OCI-LY3 (cell line): ENCODE results near the gene CARD11.
A peak's percentile ranks its signal among the peaks of the same experiment; 100 is the strongest.

Source experiments
- H2AFZ ChIP-seq: fragments of 200-600, 300-600 bp; shearing (Covaris generic); 2 replicates; pipeline ENCODE4 v1.6.0; 2014; ENCODE audit warnings: antibody characterized with exemption, low read depth, low read length
- H3K27ac ChIP-seq: fragments of 200-600, 300-600 bp; sonication (generic); 2 replicates; pipeline ENCODE4 v1.5.1; 2014; ENCODE audit warnings: mild to moderate bottlenecking, low read length, moderate library complexity, mixed read lengths
- H3K27me3 ChIP-seq: fragments of 200-600, 300-600 bp; sonication (generic); 2 replicates; pipeline ENCODE4 v1.6.1; 2014; ENCODE audit warnings: low read depth, low read length, mixed read lengths
- H3K36me3 ChIP-seq: fragments of 200-600, 300-600 bp; sonication (generic); replicated peaks from 2 replicates; pipeline ENCODE3; 2014; ENCODE audit warnings: low read depth, low read length, mixed read lengths
- H3K4me1 ChIP-seq: fragments of 300-600, 200-600 bp; sonication (generic); 2 replicates; pipeline ENCODE4 v1.6.1; 2014; ENCODE audit warnings: low read length, mixed read lengths
- H3K4me2 ChIP-seq: fragments of 200-600, 300-600 bp; sonication (generic); 2 replicates; pipeline ENCODE4 v1.6.1; 2014; ENCODE audit warnings: low read length, mixed read lengths
- H3K4me3 ChIP-seq: fragments of 300-600, 200-600 bp; sonication (generic); 2 replicates; pipeline ENCODE4 v1.5.1; 2014; ENCODE audit warnings: antibody characterized with exemption, mild to moderate bottlenecking, low read length, moderate library complexity
- H3K79me2 ChIP-seq: fragments of 300-600, 200-600 bp; shearing (Covaris generic); 2 replicates; pipeline ENCODE4 v1.6.1; 2014; ENCODE audit warnings: mild to moderate bottlenecking, low read length, mixed read lengths
- H3K9ac ChIP-seq: fragments of 300-600, 200-600 bp; shearing (Covaris generic); 2 replicates; pipeline ENCODE4 v1.6.0; 2014; ENCODE audit warnings: mild to moderate bottlenecking, low read length, moderate library complexity
- H3K9me3 ChIP-seq: fragments of 200-600, 300-600 bp; shearing (Covaris generic); 2 replicates; pipeline ENCODE4 v1.6.1; 2014; ENCODE audit warnings: low read length, mixed read lengths; ENCODE audit not compliant: insufficient read depth
- H4K20me1 ChIP-seq: fragments of 200-600, 300-600 bp; sonication (generic); 2 replicates; pipeline ENCODE4 v1.6.1; 2016; ENCODE audit warnings: low read length, mixed read lengths; ENCODE audit not compliant: insufficient read depth
- CTCF ChIP-seq: fragments of 200-600, 300-600 bp; sonication (generic); IDR thresholded peaks from 2 replicates; pipeline ENCODE4 v1.5.1; 2014; ENCODE audit warnings: antibody characterized with exemption, low read length, low read depth
- EZH2phosphoT487 ChIP-seq: fragments of 200-600 bp; shearing (Covaris generic); IDR thresholded peaks from 2 replicates; pipeline ENCODE4 v1.6.1; 2018; ENCODE audit warnings: antibody characterized with exemption, mixed run types, low read depth

Gene CARD11

GRCh38 chr7:2893411-2893861 is 150.2 kb downstream of the CARD11 start:
- H3K4me1 ChIP-seq: peaks cover 26% of the 10 kb centered on the region
- peak overlapping the region; percentile 56; the same call in 1 of the 2 replicates for H3K9ac ChIP-seq
- H3K36me3 ChIP-seq: no peaks in the 10 kb centered on the region
- TF ChIP-seq EZH2phosphoT487 (no peak), CTCF (no peak)
- 0 out of 2 replicates have a peak overlapping the region, but pooled peaks have one; percentile 50 for H3K27ac ChIP-seq
- no peaks in the 10 kb centered on the region for H3K79me2 ChIP-seq
- H3K27me3 ChIP-seq: no peaks in the 10 kb centered on the region
- peak overlapping the region; percentile 64 for H2AFZ ChIP-seq
- no peaks in the 10 kb centered on the region for H4K20me1 ChIP-seq
- H3K4me3 ChIP-seq: peak overlapping the region; percentile 71
- no peaks in the 10 kb centered on the region; the same call in 1 of the 2 replicates for H3K9me3 ChIP-seq
- peak overlapping the region; percentile 84 for H3K4me2 ChIP-seq

- Histone ChIP-seq H3K27me3 (no peaks in the 10 kb centered on the region), H3K4me2 (peak overlapping the region; percentile 84), H3K9me3 (no peaks in the 10 kb centered on the region), H3K4me3 (peak overlapping the region; percentile 39), H4K20me1 (no peaks in the 10 kb centered on the region), H3K9ac (no peak overlapping the region), H3K4me1 (peaks cover 26% of the 10 kb centered on the region), H2AFZ (peak overlapping the region; percentile 81; the same call in 1 of the 2 replicates), H3K79me2 (no peaks in the 10 kb centered on the region), H3K27ac (no peak overlapping the region), H3K36me3 (no peaks in the 10 kb centered on the region)
- no peak for TF ChIP-seq EZH2phosphoT487
- no peak for TF ChIP-seq CTCF
Measured at GRCh38 chr7:2892549-2892948, 151.1 kb downstream of the CARD11 start.

- Histone ChIP-seq H2AFZ (no peak overlapping the region), H3K4me3 (no peak overlapping the region), H3K79me2 (no peaks in the 10 kb centered on the region), H3K36me3 (no peaks in the 10 kb centered on the region), H3K27ac (no peak overlapping the region), H3K4me1 (peaks cover 6% of the 10 kb centered on the region), H3K9me3 (no peaks in the 10 kb centered on the region), H4K20me1 (no peaks in the 10 kb centered on the region), H3K4me2 (no peak overlapping the region), H3K27me3 (no peaks in the 10 kb centered on the region), H3K9ac (no peak overlapping the region)
- TF ChIP-seq EZH2phosphoT487: no peak
- no peak for TF ChIP-seq CTCF
Measured at GRCh38 chr7:2887816-2888215, 155.9 kb downstream of the CARD11 start.

GRCh38 chr7:2886900-2887299 is 156.8 kb downstream of the CARD11 start:
- no peak overlapping the region for H3K27ac ChIP-seq
- H3K27me3 ChIP-seq: no peaks in the 10 kb centered on the region
- H3K36me3 ChIP-seq: no peaks in the 10 kb centered on the region
- TF ChIP-seq CTCF (peak; percentile 77), EZH2phosphoT487 (no peak)
- no peak overlapping the region for H3K9ac ChIP-seq
- 0 out of 2 replicates have a peak overlapping the region, but pooled peaks have one; percentile 34 for H3K4me2 ChIP-seq
- H3K4me3 ChIP-seq: no peak overlapping the region
- no peaks in the 10 kb centered on the region for H3K4me1 ChIP-seq
- H3K79me2 ChIP-seq: no peaks in the 10 kb centered on the region
- H4K20me1 ChIP-seq: no peaks in the 10 kb centered on the region
- H3K9me3 ChIP-seq: no peaks in the 10 kb centered on the region
- H2AFZ ChIP-seq: no peak overlapping the region
